Uterus (tissue), 2 donors: ENCODE data around the gene NCAM1.

Source experiments
- CTCF ChIP-seq, 4 experiments: fragments of 200-600 bp in 2 of 4; fragments of 450-650 bp in 2 of 4; sonication (generic) in 2 of 4; IDR thresholded peaks; one replicate each; pipeline ENCODE4 v1.5.1; 2016 to 2019; ENCODE audit warnings: antibody characterized with exemption in 4 of 4, mild to moderate bottlenecking in 2 of 4, moderate library complexity in 1 of 4
- POLR2A ChIP-seq, 2 donors: fragments of 450-650 bp; IDR thresholded peaks; one replicate each; pipeline ENCODE4 v1.6.1; 2016; ENCODE audit warnings: antibody characterized with exemption in 2 of 2, mild to moderate bottlenecking in 1 of 2, moderate library complexity in 1 of 2

- TF ChIP-seq CTCF (IDR thresholded peaks at IDR 0.05) = no peak
- TF ChIP-seq POLR2A (IDR thresholded peaks at IDR 0.05) = no peak
Measured at GRCh38 chr11:113272927-113273615, 311.9 kb downstream of the NCAM1 start.
